Transverse colon (tissue), 4 donors: ENCODE results near the gene KLHL29. TPM values are rescaled to one million over a fixed set of nuclear protein-coding genes. Genes with fewer than 3 reads are reported as not detected.

Source experiments
- DNase-seq: peaks from one replicate; pipeline ENCODE4 v3.0.0-alpha.2; 2019
- H3K27ac ChIP-seq, 4 donors: fragments of 200-600 bp; sonication (generic); 2 replicates each; pipeline ENCODE4 v1.5.1; 2016 to 2018; ENCODE audit warnings: inconsistent platforms in 4 of 4
- H3K27me3 ChIP-seq: fragments of 200-600 bp; sonication (generic); 2 replicates; pipeline ENCODE4 v1.5.1; 2017; ENCODE audit warnings: inconsistent platforms
- H3K36me3 ChIP-seq, 4 donors: fragments of 200-600 bp; sonication (generic); 2 replicates each; pipeline ENCODE4 v1.5.1; 2017 to 2019; ENCODE audit warnings: inconsistent platforms in 4 of 4
- H3K4me1 ChIP-seq, 4 donors: fragments of 200-600 bp; sonication (generic); 2 replicates each; pipeline ENCODE4 v1.5.1; 2017 to 2020; ENCODE audit warnings: inconsistent platforms in 4 of 4
- H3K4me3 ChIP-seq, 4 donors: fragments of 200-600 bp; sonication (generic); 1 replicate in 1 of 4; 2 replicates in 3 of 4; pipeline versions ENCODE4 v1.5.1 to v1.6.1; 2017 to 2019; ENCODE audit warnings: inconsistent platforms in 4 of 4
- H3K9me3 ChIP-seq, 2 donors: fragments of 200-600 bp; sonication (generic); 2 replicates each; pipeline ENCODE4 v1.5.1; 2017 to 2019; ENCODE audit warnings: inconsistent platforms in 2 of 2
- EP300 ChIP-seq: sonication (generic); formaldehyde crosslinking; IDR thresholded peaks from one replicate; pipeline ENCODE4 v1.6.1; 2017; ENCODE audit warnings: antibody characterized with exemption, low read depth
- POLR2A ChIP-seq: fragments of 450-650 bp; IDR thresholded peaks from one replicate; pipeline ENCODE4 v1.6.1; 2016; ENCODE audit warnings: antibody characterized with exemption, mild to moderate bottlenecking, moderate library complexity
- POLR2AphosphoS5 ChIP-seq, 3 donors: sonication (generic); formaldehyde crosslinking; IDR thresholded peaks; one replicate each; pipeline ENCODE4 v1.6.1; 2016; ENCODE audit warnings: antibody characterized with exemption in 3 of 3
- WGBS, 2 donors: methylation state at CpG; one replicate each; pipeline ENCODE4 v1.1.5; 2018; ENCODE audit warnings: low coverage in 1 of 2; 5-methylcytosine and 5-hydroxymethylcytosine counted together
- in situ Hi-C, 4 donors: fragments of 200-750 bp; cut with MboI; loops; one replicate each; pipeline versions ENCODE4 v1.15.0 to v1.15.1; 2017; ENCODE audit warnings: low sequenced_read_pairs in 3 of 4, low pct_ligation_motif_present in 1 of 4, low pct_unique_long_range_greater_than_20kb in 1 of 4
- intact Hi-C: fragments of 100-400 bp; cut with DNase I; formaldehyde crosslinking; loops from one replicate; pipeline ENCODE4 v1.15.1; 2023; ENCODE audit warnings: low total_unique reads
- total RNA-seq, 4 donors: library from RNA; depleted of rRNA; stranded (reverse); fragments of >200 nt; gene quantifications; one replicate each; pipeline ENCODE4 v1.1.0, GENCODE V29; 2016
- TF ChIP-seq, protein P1 (sequence below), 5 experiments: fragments of 200-600 bp in 3 of 5; fragments of 450-650 bp in 2 of 5; sonication (generic) in 3 of 5; IDR thresholded peaks; 1 replicate in 2 of 5; 2 replicates in 3 of 5; pipeline ENCODE4 v1.5.1; 2016 to 2017; ENCODE audit warnings: antibody characterized with exemption in 5 of 5, inconsistent platforms in 3 of 5, mild to moderate bottlenecking in 2 of 5, moderate library complexity in 1 of 5

KLHL29 gene
- total RNA-seq, 4 donors from 2014 or later: 3.3 to 16.5 (median 5.8) TPM

DNA sequence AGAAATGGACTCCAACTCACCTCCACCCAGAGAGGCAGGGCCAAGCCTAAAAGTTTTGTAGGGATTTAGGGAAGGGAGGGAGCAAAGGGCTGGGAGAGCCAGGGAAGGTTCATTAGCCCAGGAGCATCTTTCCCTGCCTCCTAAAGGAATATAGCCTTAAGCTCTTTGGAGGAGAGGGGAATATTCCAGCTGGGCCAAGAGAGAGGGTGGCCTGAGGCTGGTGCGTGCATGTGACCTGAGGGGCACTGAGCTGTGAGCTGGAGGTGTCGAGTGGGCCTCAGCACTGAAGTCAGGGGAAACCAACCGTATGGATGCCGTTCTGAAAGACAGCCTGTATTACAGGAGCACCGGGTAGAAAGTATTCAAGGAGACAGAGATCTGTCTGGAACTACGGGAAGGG lies 112.6 kb downstream of the KLHL29 start:
- intact Hi-C loops: no loop called here
- in situ Hi-C loops: no loop called here
- no peaks in the 10 kb centered on the region for H3K36me3 ChIP-seq
- no peak overlapping the region for H3K4me3 ChIP-seq
- no peak for DNase-seq
- 75% methylated on average over 6 of the region's 6 CpGs; no CpG with 5 or more reads in 1 of the 2 donors for WGBS, 2 donors
- H3K4me1 ChIP-seq: peaks cover 0 to 16% (median 2%) of the 10 kb centered on the region in 4 donors
- TF ChIP-seq POLR2AphosphoS5 (IDR thresholded peaks at IDR 0.05): no peak
- TF ChIP-seq, protein P1, sequence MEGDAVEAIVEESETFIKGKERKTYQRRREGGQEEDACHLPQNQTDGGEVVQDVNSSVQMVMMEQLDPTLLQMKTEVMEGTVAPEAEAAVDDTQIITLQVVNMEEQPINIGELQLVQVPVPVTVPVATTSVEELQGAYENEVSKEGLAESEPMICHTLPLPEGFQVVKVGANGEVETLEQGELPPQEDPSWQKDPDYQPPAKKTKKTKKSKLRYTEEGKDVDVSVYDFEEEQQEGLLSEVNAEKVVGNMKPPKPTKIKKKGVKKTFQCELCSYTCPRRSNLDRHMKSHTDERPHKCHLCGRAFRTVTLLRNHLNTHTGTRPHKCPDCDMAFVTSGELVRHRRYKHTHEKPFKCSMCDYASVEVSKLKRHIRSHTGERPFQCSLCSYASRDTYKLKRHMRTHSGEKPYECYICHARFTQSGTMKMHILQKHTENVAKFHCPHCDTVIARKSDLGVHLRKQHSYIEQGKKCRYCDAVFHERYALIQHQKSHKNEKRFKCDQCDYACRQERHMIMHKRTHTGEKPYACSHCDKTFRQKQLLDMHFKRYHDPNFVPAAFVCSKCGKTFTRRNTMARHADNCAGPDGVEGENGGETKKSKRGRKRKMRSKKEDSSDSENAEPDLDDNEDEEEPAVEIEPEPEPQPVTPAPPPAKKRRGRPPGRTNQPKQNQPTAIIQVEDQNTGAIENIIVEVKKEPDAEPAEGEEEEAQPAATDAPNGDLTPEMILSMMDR (IDR thresholded peaks at IDR 0.05): no peak
- no peak for TF ChIP-seq POLR2A
- no peak for TF ChIP-seq EP300
- H3K27ac ChIP-seq: no peak overlapping the region
- H3K9me3 ChIP-seq: no peaks in the 10 kb centered on the region
- no peaks in the 10 kb centered on the region for H3K27me3 ChIP-seq

DNA sequence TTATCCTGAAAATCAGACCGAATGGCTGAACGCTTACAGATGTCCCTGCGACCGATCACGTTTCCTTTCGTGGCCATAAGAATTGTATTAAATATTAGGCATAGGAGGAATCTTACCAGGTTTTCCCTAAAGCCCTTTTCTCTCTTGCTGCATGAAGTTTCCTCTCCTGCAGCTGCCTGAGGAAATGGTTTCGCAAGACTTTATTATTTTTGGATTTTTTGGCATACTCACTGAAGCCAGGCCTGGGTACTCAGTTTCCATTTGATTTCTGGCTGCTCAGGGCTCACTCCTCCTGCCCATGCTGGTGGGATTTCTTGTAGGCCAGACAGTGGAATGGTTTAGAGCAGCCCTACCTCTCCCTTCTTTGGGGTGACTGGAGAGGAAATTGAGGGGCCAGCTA lies 114.0 kb downstream of the KLHL29 start:
- intact Hi-C loops: no loop called here
- 79 to 87% methylated on average over 7 of the region's 7 CpGs for WGBS, 2 donors
- Histone ChIP-seq H3K4me3 (no peak overlapping the region), H3K27me3 (no peaks in the 10 kb centered on the region), H3K27ac (peak overlapping the region in 1 of 4 donors; percentile 7), H3K4me1 (peaks cover 0 to 16% (median 2%) of the 10 kb centered on the region in 4 donors), H3K36me3 (no peaks in the 10 kb centered on the region), H3K9me3 (no peaks in the 10 kb centered on the region)
- TF ChIP-seq POLR2AphosphoS5 (IDR thresholded peaks at IDR 0.05) (no peak), EP300 (no peak), POLR2A (no peak)
- TF ChIP-seq, protein P1 (IDR thresholded peaks at IDR 0.05): no peak
- in situ Hi-C loops: no loop called here
- DNase-seq: no peak

DNA sequence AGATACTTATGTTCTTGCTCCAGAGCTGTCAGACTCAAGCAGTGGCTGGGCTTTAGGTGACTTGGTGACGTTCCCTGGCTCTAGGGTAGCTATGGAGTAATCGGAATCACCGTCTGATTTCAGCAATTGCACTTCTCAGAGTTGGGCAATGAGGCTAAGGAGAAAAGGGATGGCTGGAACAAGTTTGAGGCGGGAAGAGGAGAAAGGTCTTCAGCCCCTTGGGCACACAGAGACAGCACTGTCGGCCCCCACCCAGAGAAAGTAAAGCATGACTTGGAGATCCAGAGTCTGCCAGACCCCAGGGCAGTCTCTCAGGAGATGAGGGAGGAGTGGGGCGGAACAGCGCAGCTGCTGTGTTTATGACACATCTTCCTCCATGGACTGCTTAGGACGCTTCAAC lies 114.5 kb downstream of the KLHL29 start:
- in situ Hi-C loops: no loop called here
- Histone ChIP-seq H3K36me3 (no peaks in the 10 kb centered on the region), H3K27ac (peak overlapping the region in 1 of 4 donors; percentile 7), H3K27me3 (no peaks in the 10 kb centered on the region), H3K4me1 (peaks cover 0 to 16% (median 2%) of the 10 kb centered on the region in 4 donors), H3K4me3 (no peak overlapping the region), H3K9me3 (no peaks in the 10 kb centered on the region)
- DNase-seq: no peak
- TF ChIP-seq, protein P1 (IDR thresholded peaks at IDR 0.05): no peak
- TF ChIP-seq EP300: no peak
- TF ChIP-seq POLR2AphosphoS5 (IDR thresholded peaks at IDR 0.05): no peak
- no peak for TF ChIP-seq POLR2A
- 88 to 91% methylated on average over 4 to 8 of the region's 8 CpGs for WGBS, 2 donors
- intact Hi-C loops: no loop called here

DNA sequence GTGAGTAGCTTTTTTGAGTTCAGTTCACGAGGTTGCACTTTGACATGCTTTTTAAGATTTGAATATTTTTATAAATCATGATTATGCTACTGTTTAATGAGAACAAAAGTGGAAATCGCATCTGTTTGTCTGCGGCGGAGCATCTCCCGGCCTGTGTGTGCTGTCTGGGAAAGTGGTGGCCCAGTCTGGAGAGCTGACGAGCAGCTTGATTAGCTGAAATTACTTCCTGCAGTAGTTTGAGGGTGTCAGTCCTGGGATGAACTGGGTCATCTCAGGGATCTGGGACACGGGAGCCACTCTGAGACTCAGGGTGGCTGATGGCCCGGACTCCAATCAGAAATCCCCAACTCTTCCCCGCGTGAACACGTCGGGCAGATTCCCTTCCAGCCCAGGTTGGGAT lies 115.9 kb downstream of the KLHL29 start:
- H3K4me3 ChIP-seq: no peak overlapping the region
- intact Hi-C loops (loop anchor here (10.0 kb wide), 1 partner anchor 56 kb away; no protein-coding TSS in a partner anchor), in situ Hi-C loops (no loop called here)
- H3K36me3 ChIP-seq: no peaks in the 10 kb centered on the region
- H3K4me1 ChIP-seq: peaks cover 0 to 16% (median 4%) of the 10 kb centered on the region in 4 donors
- TF ChIP-seq, protein P1 (IDR thresholded peaks at IDR 0.05): no peak
- no peak for TF ChIP-seq EP300
- TF ChIP-seq POLR2AphosphoS5 (IDR thresholded peaks at IDR 0.05): no peak
- no peak for TF ChIP-seq POLR2A
- H3K9me3 ChIP-seq: no peaks in the 10 kb centered on the region
- H3K27ac ChIP-seq: no peak overlapping the region
- no peak for DNase-seq
- whole genome bisulfite sequencing, 2 donors: 73 to 88% methylated on average over 2 to 12 of the region's 12 CpGs
- no peaks in the 10 kb centered on the region for H3K27me3 ChIP-seq
